Measurements from ENCODE around the gene GATAD2B. TPM values are rescaled to one million over a fixed set of nuclear protein-coding genes. Genes with fewer than 3 reads are reported as not detected.

The GATAD2B gene
- polyA plus RNA-seq, 1 experiment, result 4.8 TPM

GRCh38 chr1:153877112-153877511 lies 45.7 kb downstream of the GATAD2B start:
- no peaks in the 10 kb centered on the region for H3K9me3 ChIP-seq (ENCODE audit: control insufficient read depth, insufficient read depth, low read length)
- POLR2A ChIA-PET, result no interaction called here
- H3K4me3 ChIP-seq (ENCODE audit: low read depth, low read length), result no peak overlapping the region
- H3K27ac ChIP-seq (ENCODE audit: low read depth, low read length), result no peak overlapping the region
- no peak for TF ChIP-seq CTCF (IDR thresholded peaks at IDR 0.05; ENCODE audit: low read depth, low read length)
- H3K27me3 ChIP-seq (ENCODE audit: control insufficient read depth, insufficient read depth, low read length), result no peaks in the 10 kb centered on the region
- CTCF ChIA-PET, result no interaction called here
- DNase-seq (ENCODE audit: low read depth, low spot score), result no peak

- ChIA-PET POLR2A (no interaction called here), CTCF (no interaction called here)
- Histone ChIP-seq H3K4me3 (ENCODE audit: low read depth, low read length) (no peak overlapping the region), H3K9me3 (ENCODE audit: control insufficient read depth, insufficient read depth, low read length) (no peaks in the 10 kb centered on the region), H3K27me3 (ENCODE audit: control insufficient read depth, insufficient read depth, low read length) (no peaks in the 10 kb centered on the region), H3K27ac (ENCODE audit: low read depth, low read length) (no peak overlapping the region)
- TF ChIP-seq CTCF (IDR thresholded peaks at IDR 0.05; ENCODE audit: low read depth, low read length), result no peak
- DNase-seq (ENCODE audit: low read depth, low spot score), result no peak
These were observed 49.8 kb downstream of the GATAD2B start for GRCh38 chr1:153872934-153873333.

- CTCF ChIA-PET, result no interaction called here
- no peak overlapping the region for H3K27ac ChIP-seq (ENCODE audit: low read depth, low read length)
- no peaks in the 10 kb centered on the region for H3K9me3 ChIP-seq (ENCODE audit: control insufficient read depth, insufficient read depth, low read length)
- no peaks in the 10 kb centered on the region for H3K27me3 ChIP-seq (ENCODE audit: control insufficient read depth, insufficient read depth, low read length)
- DNase-seq (ENCODE audit: low read depth, low spot score), result no peak
- no peak overlapping the region for H3K4me3 ChIP-seq (ENCODE audit: low read depth, low read length)
- POLR2A ChIA-PET, result no interaction called here
- no peak for TF ChIP-seq CTCF (IDR thresholded peaks at IDR 0.05; ENCODE audit: low read depth, low read length)
These were observed 50.4 kb downstream of the GATAD2B start for GRCh38 chr1:153872331-153872730.

GRCh38 chr1:153869486-153869885 lies 53.3 kb downstream of the GATAD2B start:
- no peaks in the 10 kb centered on the region for H3K27me3 ChIP-seq (ENCODE audit: control insufficient read depth, insufficient read depth, low read length)
- no peak overlapping the region for H3K4me3 ChIP-seq (ENCODE audit: low read depth, low read length)
- CTCF ChIA-PET, result interaction anchor here (0.6 kb wide), 1 partner anchor 39 kb away, joined by 3 read pairs; no protein-coding TSS in a partner anchor
- POLR2A ChIA-PET, result no interaction called here
- DNase-seq (ENCODE audit: low read depth, low spot score), result no peak
- no peak for TF ChIP-seq CTCF (IDR thresholded peaks at IDR 0.05; ENCODE audit: low read depth, low read length)
- H3K27ac ChIP-seq (ENCODE audit: low read depth, low read length), result no peak overlapping the region
- H3K9me3 ChIP-seq (ENCODE audit: control insufficient read depth, insufficient read depth, low read length), result no peaks in the 10 kb centered on the region

- H3K9me3 ChIP-seq (ENCODE audit: control insufficient read depth, insufficient read depth, low read length), result no peaks in the 10 kb centered on the region
- no peak overlapping the region for H3K4me3 ChIP-seq (ENCODE audit: low read depth, low read length)
- ChIA-PET CTCF (interaction anchor here (0.9 to 1.2 kb wide), 2 partner anchors 30 to 120 kb away, joined by 3 to 4 read pairs; partner anchors contain the start of gene RAB13), POLR2A (interaction anchor here (0.6 to 0.7 kb wide), 3 partner anchors 9 to 357 kb away, joined by 4 to 10 read pairs (median 5); no protein-coding TSS in a partner anchor)
- no peak for TF ChIP-seq CTCF (IDR thresholded peaks at IDR 0.05; ENCODE audit: low read depth, low read length)
- DNase-seq (ENCODE audit: low read depth, low spot score), result peak; percentile 26
- H3K27me3 ChIP-seq (ENCODE audit: control insufficient read depth, insufficient read depth, low read length), result no peaks in the 10 kb centered on the region
- H3K27ac ChIP-seq (ENCODE audit: low read depth, low read length), result no peak overlapping the region
These were observed 56.5 kb downstream of the GATAD2B start for GRCh38 chr1:153866045-153866850.

Measured in AG04450 (cell line).